IMR-90 (cell line): ENCODE results near the gene LRRN2.

Experiments used
- MAZ ChIP-seq: IDR thresholded peaks from 2 replicates; pipeline ENCODE4 v1.6.1; 2012; ENCODE audit warnings: low read depth, mild to moderate bottlenecking, low read length, improper control_type of control experiment, moderate library complexity, borderline replicate concordance
- TF ChIP-seq, protein P1 (sequence below): conservative IDR thresholded peaks from 2 replicates; pipeline ENCODE4 v1.5.1; 2012; ENCODE audit warnings: mild to moderate bottlenecking, low read depth, low read length, improper control_type of control experiment

DNA sequence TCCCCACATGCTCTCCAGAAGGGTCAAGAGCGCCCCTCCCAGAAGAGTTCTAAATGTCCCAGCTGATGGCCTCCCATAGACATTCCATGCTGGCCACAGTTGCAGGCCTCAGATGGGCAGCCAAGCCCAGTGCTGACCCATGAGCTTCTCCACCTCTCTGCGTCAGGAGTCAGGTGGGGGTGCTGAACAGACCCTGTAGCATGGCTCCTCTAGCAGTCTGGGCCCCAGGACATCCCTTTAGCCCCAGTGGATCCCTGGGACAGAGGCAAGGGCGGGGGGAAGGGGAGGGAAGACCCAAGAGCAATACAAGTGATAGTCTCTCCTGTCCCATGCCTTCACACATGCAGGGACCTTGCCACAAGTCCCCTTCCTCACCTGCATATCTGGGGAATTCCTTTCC, 56.7 kb downstream of the LRRN2 start:
- TF ChIP-seq, protein P1, sequence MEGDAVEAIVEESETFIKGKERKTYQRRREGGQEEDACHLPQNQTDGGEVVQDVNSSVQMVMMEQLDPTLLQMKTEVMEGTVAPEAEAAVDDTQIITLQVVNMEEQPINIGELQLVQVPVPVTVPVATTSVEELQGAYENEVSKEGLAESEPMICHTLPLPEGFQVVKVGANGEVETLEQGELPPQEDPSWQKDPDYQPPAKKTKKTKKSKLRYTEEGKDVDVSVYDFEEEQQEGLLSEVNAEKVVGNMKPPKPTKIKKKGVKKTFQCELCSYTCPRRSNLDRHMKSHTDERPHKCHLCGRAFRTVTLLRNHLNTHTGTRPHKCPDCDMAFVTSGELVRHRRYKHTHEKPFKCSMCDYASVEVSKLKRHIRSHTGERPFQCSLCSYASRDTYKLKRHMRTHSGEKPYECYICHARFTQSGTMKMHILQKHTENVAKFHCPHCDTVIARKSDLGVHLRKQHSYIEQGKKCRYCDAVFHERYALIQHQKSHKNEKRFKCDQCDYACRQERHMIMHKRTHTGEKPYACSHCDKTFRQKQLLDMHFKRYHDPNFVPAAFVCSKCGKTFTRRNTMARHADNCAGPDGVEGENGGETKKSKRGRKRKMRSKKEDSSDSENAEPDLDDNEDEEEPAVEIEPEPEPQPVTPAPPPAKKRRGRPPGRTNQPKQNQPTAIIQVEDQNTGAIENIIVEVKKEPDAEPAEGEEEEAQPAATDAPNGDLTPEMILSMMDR = no peak
- TF ChIP-seq MAZ = no peak
